Measurements from ENCODE around the gene ARMH2. TPM values are rescaled to one million over a fixed set of nuclear protein-coding genes. Genes with fewer than 3 reads are reported as not detected.

ARMH2 gene
- total and polyA plus RNA-seq, 2 donors (not counting 1 experiment from before 2014, with no cell fraction given): 0.43 to 5.0 TPM

DNA sequence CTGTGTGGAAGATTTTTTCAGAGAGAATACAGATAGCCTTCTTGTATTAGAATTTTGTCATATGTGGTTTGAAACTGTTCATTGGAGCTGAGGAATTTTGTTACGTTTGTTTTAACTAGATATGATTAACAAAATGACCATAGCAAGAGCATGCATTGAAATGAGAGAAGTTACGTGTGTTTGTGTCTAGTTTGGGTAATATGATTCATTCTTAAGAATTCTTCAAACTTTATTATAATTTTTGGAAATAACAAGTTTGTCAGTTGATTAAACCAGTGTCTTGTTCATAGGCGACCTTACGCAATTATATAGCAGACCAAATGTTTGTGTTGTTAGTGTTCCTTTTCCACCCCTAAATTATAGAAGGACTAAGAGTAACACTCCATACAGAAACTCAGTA lies 18.5 kb downstream of the ARMH2 start:
- no peak overlapping the region for H3K27ac Mint-ChIP-seq
- H3K27ac ChIP-seq (ENCODE audit: low read length in 2 of 2): no peak overlapping the region
- H3K9me3 ChIP-seq (ENCODE audit: control extremely low read depth in 1 of 3, control insufficient read depth in 2 of 3, insufficient read depth in 1 of 3, low read length in 2 of 3): no peaks in the 10 kb centered on the region
- H3K9ac ChIP-seq (ENCODE audit: low read length): no peak overlapping the region
- H3K4me3 ChIP-seq (ENCODE audit: control extremely low read depth in 1 of 5, extremely low read depth in 1 of 5, insufficient read depth in 1 of 5, low read depth in 2 of 5, low read length in 4 of 5): no peak overlapping the region
- H3K4me1 ChIP-seq (ENCODE audit: control insufficient read depth in 2 of 2, insufficient read depth in 2 of 2, low read length in 2 of 2): peaks cover 14 to 16% of the 10 kb centered on the region in 2 donors
- H4K20me1 ChIP-seq (ENCODE audit: control insufficient read depth, insufficient read depth, low read length, poor library complexity, severe bottlenecking): no peaks in the 10 kb centered on the region
- no peaks in the 10 kb centered on the region for H3K9me3 Mint-ChIP-seq (ENCODE audit: insufficient read depth)
- DNase-seq (no peak), ATAC-seq (ENCODE audit: low read depth) (no peak)
- no CpG with 5 or more reads among the region's 4 CpGs for WGBS (ENCODE audit: insufficient coverage)
- POLR2A ChIA-PET: no interaction called here
- peaks cover 3 to 20% of the 10 kb centered on the region in 2 experiments for H3K36me3 ChIP-seq (replicated peaks in 1 of 2; ENCODE audit: control extremely low read depth in 1 of 2, control insufficient read depth in 1 of 2, extremely low read depth in 1 of 2, insufficient read depth in 2 of 2, low read length in 1 of 2)
- intact Hi-C loops (cut with micrococcal nuclease): no loop called here
- H3K27me3 ChIP-seq (replicated peaks in 1 of 4; ENCODE audit: control extremely low read depth in 1 of 4, control insufficient read depth in 3 of 4, insufficient read depth in 4 of 4, low read length in 3 of 4): no peaks in the 10 kb centered on the region
- H3K27me3 Mint-ChIP-seq: no peaks in the 10 kb centered on the region
- no peak overlapping the region for H3K4me2 ChIP-seq (replicated peaks; ENCODE audit: low read depth, low read length, poor library complexity, severe bottlenecking)
- H3K79me2 ChIP-seq (ENCODE audit: control insufficient read depth, insufficient read depth, low read length): peaks cover 43% of the 10 kb centered on the region
- CTCF ChIA-PET: no interaction called here
- no peak overlapping the region for H3K4me3 Mint-ChIP-seq
- peaks cover 22% of the 10 kb centered on the region for H3K4me1 Mint-ChIP-seq
- TF ChIP-seq, protein P1, sequence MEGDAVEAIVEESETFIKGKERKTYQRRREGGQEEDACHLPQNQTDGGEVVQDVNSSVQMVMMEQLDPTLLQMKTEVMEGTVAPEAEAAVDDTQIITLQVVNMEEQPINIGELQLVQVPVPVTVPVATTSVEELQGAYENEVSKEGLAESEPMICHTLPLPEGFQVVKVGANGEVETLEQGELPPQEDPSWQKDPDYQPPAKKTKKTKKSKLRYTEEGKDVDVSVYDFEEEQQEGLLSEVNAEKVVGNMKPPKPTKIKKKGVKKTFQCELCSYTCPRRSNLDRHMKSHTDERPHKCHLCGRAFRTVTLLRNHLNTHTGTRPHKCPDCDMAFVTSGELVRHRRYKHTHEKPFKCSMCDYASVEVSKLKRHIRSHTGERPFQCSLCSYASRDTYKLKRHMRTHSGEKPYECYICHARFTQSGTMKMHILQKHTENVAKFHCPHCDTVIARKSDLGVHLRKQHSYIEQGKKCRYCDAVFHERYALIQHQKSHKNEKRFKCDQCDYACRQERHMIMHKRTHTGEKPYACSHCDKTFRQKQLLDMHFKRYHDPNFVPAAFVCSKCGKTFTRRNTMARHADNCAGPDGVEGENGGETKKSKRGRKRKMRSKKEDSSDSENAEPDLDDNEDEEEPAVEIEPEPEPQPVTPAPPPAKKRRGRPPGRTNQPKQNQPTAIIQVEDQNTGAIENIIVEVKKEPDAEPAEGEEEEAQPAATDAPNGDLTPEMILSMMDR (IDR thresholded peaks at IDR 0.05): no peak
- TF ChIP-seq EZH2 (IDR thresholded peaks at IDR 0.05; ENCODE audit: borderline replicate concordance, insufficient read depth, low read depth, low read length, poor library complexity, severe bottlenecking): no peak
- H2AFZ ChIP-seq (ENCODE audit: insufficient read depth, low read depth, low read length, poor library complexity, severe bottlenecking): no peak overlapping the region

DNA sequence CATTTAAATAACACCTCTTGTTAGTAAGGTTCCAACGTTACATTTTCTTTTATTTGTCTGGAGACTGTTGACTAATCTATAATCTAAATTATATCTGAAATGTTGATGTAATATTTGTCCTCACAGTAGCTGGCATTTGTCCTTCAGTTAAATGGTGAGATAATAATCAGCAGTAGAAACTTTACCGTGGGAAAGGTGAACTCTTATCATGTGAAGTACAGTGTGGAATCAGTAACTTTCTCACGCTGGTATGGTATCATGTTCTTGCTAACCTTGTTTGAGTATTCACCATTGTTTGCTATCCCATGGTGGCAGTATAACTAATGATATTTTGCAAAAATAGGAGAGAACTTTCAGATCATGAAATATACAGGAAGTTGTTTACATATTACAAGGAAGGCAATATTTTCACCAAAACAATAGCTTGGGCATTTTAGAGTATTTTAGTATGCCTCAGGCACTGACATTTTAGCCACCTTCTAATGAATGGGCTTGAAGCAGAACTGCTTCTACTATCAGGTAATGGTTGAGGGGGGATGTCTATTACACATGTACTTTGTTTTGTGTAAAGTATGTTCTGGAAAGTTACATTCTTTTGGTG lies 19.2 kb downstream of the ARMH2 start:
- no peak overlapping the region for H3K4me3 ChIP-seq (ENCODE audit: control extremely low read depth in 1 of 5, extremely low read depth in 1 of 5, insufficient read depth in 1 of 5, low read depth in 2 of 5, low read length in 4 of 5)
- H3K9me3 Mint-ChIP-seq (ENCODE audit: insufficient read depth): no peaks in the 10 kb centered on the region
- no peaks in the 10 kb centered on the region for H4K20me1 ChIP-seq (ENCODE audit: control insufficient read depth, insufficient read depth, low read length, poor library complexity, severe bottlenecking)
- no peak overlapping the region for H2AFZ ChIP-seq (ENCODE audit: insufficient read depth, low read depth, low read length, poor library complexity, severe bottlenecking)
- H3K27me3 ChIP-seq (replicated peaks in 1 of 4; ENCODE audit: control extremely low read depth in 1 of 4, control insufficient read depth in 3 of 4, insufficient read depth in 4 of 4, low read length in 3 of 4): no peaks in the 10 kb centered on the region
- ChIA-PET CTCF (interaction anchor here (1.6 kb wide), 1 partner anchor 291 kb away, joined by 4 read pairs; no protein-coding TSS in a partner anchor), POLR2A (interaction anchor here (0.5 kb wide), 1 partner anchor 337 kb away, joined by 4 read pairs; no protein-coding TSS in a partner anchor)
- H3K27ac Mint-ChIP-seq: no peak overlapping the region
- no peaks in the 10 kb centered on the region for H3K27me3 Mint-ChIP-seq
- no peak overlapping the region for H3K27ac ChIP-seq (ENCODE audit: low read length in 2 of 2)
- intact Hi-C loops (cut with micrococcal nuclease): loop anchor here (5.0 kb wide), 1 partner anchor 257 kb away; no protein-coding TSS in a partner anchor
- ATAC-seq (ENCODE audit: low read depth): no peak
- peaks cover 26% of the 10 kb centered on the region for H3K4me1 Mint-ChIP-seq
- H3K4me3 Mint-ChIP-seq: no peak overlapping the region
- H3K9me3 ChIP-seq (ENCODE audit: control extremely low read depth in 1 of 3, control insufficient read depth in 2 of 3, insufficient read depth in 1 of 3, low read length in 2 of 3): no peaks in the 10 kb centered on the region
- TF ChIP-seq, protein P1 (IDR thresholded peaks at IDR 0.05): no peak
- TF ChIP-seq EZH2 (IDR thresholded peaks at IDR 0.05; ENCODE audit: borderline replicate concordance, insufficient read depth, low read depth, low read length, poor library complexity, severe bottlenecking): no peak
- peaks cover 2 to 18% of the 10 kb centered on the region in 2 experiments for H3K36me3 ChIP-seq (replicated peaks in 1 of 2; ENCODE audit: control extremely low read depth in 1 of 2, control insufficient read depth in 1 of 2, extremely low read depth in 1 of 2, insufficient read depth in 2 of 2, low read length in 1 of 2)
- H3K79me2 ChIP-seq (ENCODE audit: control insufficient read depth, insufficient read depth, low read length): peaks cover 43% of the 10 kb centered on the region
- H3K4me2 ChIP-seq (replicated peaks; ENCODE audit: low read depth, low read length, poor library complexity, severe bottlenecking): no peak overlapping the region
- no peak overlapping the region for H3K9ac ChIP-seq (ENCODE audit: low read length)
- peaks cover 14 to 17% of the 10 kb centered on the region in 2 donors for H3K4me1 ChIP-seq (ENCODE audit: control insufficient read depth in 2 of 2, insufficient read depth in 2 of 2, low read length in 2 of 2)
- no peak for DNase-seq
- 81% methylated on average over 2 of the region's 3 CpGs for WGBS (ENCODE audit: insufficient coverage)
